K562 (cell line): ENCODE data around the gene UCHL5. TPM values are rescaled to one million over a fixed set of nuclear protein-coding genes. Genes with fewer than 3 reads are reported as not detected.
A peak's percentile ranks its signal among the peaks of the same experiment; 100 is the strongest.

Experiments
- ATAC-seq: fragments of 200-7000 bp; cut with Tn5 transposase; 3 replicates; pipeline ENCODE4 v1.9.1; 2020; ENCODE audit warnings: moderate library complexity
- BruUV-seq: library from RNA; stranded (reverse); fragments of 400-500 nt; replicated peaks from 2 replicates; lab custom pipeline; 2021; lab: Mats Ljungman, UMichigan
- CTCF ChIA-PET: fragments of 300-600 bp; formaldehyde crosslinking; extraction: SDS; loops from one replicate; lab custom pipeline; 2021; ENCODE audit warnings: low intra/inter-chr PET ratio; lab: Yijun Ruan, JAX
- POLR2A ChIA-PET: fragments of 300-600, 350-650 bp; sonication (Branson Sonifier 250); formaldehyde crosslinking; extraction: SDS; loops from one replicate; lab custom pipeline; 2021; ENCODE audit warnings: antibody characterized with exemption, inconsistent platforms; lab: Yijun Ruan, JAX
- DNase-seq, 4 experiments: peaks; one replicate each; pipeline versions ENCODE4 v3.0.0 to v3.0.0-alpha.2; 2011 to 2018; ENCODE audit warnings: low spot score in 3 of 4, mixed read lengths in 3 of 4; ENCODE audit errors: extremely low read depth in 1 of 4
- FAIRE-seq: peaks from 2 replicates; lab custom pipeline; 2011; peaks lifted over from hg19 to GRCh38; lab: Jason Lieb, UNC
- H2AFZ ChIP-seq: 2 replicates; pipeline ENCODE4 v1.6.0; 2011; ENCODE audit warnings: low read depth, low read length, control low read depth, inconsistent platforms
- H3K27ac ChIP-seq: fragments of 200-600 bp; 3 replicates; pipeline ENCODE4 v1.8.0; 2011; ENCODE audit warnings: low read depth, mild to moderate bottlenecking, control low read depth, inconsistent platforms, low read length, moderate library complexity, mixed read lengths; ENCODE audit errors: extremely low read depth
- H3K27me3 ChIP-seq, 2 experiments: fragments of 300-600 bp in 1 of 2; 2 replicates in 1 of 2; 3 replicates in 1 of 2; pipeline versions ENCODE4 v1.6.0 to v1.8.0; 2011; ENCODE audit warnings: inconsistent platforms in 2 of 2, low read length in 2 of 2, mild to moderate bottlenecking in 1 of 2, mixed read lengths in 1 of 2, moderate library complexity in 1 of 2; ENCODE audit not compliant: control insufficient read depth in 2 of 2, insufficient read depth in 2 of 2
- H3K36me3 ChIP-seq: fragments of 300-600 bp; 3 replicates; pipeline ENCODE4 v1.8.0; 2011; ENCODE audit warnings: mild to moderate bottlenecking, low read length, inconsistent platforms; ENCODE audit not compliant: control insufficient read depth, insufficient read depth
- H3K4me1 ChIP-seq, 2 experiments: fragments of 200-600 bp in 1 of 2; replicated peaks in 1 of 2; 2 replicates in 1 of 2; 3 replicates in 1 of 2; pipeline versions ENCODE4 v1.5.1 to v1.8.0; 2011; ENCODE audit warnings: inconsistent platforms in 2 of 2, low read length in 2 of 2, mild to moderate bottlenecking in 1 of 2, mixed read lengths in 1 of 2, moderate library complexity in 1 of 2; ENCODE audit not compliant: control insufficient read depth in 2 of 2, insufficient read depth in 2 of 2
- H3K4me2 ChIP-seq: 2 replicates; pipeline ENCODE4 v1.6.1; 2011; ENCODE audit warnings: low read length, control low read depth, inconsistent platforms, mixed read lengths; ENCODE audit not compliant: insufficient read depth
- H3K4me3 ChIP-seq: fragments of 200-600 bp; sonication (generic), shearing (Covaris generic); 2 replicates; pipeline ENCODE4 v1.5.1; 2016; ENCODE audit warnings: control low read depth, inconsistent platforms
- H3K79me2 ChIP-seq: fragments of 200-600 bp; 3 replicates; pipeline ENCODE4 v1.8.0; 2011; ENCODE audit warnings: low read length, inconsistent platforms; ENCODE audit not compliant: control insufficient read depth, insufficient read depth
- H3K9ac ChIP-seq, 2 experiments: 2 replicates each; pipeline versions ENCODE4 v1.6.0 to v1.6.1; 2011; ENCODE audit warnings: low read depth in 2 of 2, low read length in 2 of 2, control low read depth in 1 of 2, inconsistent platforms in 1 of 2, mild to moderate bottlenecking in 1 of 2, mixed read lengths in 1 of 2; ENCODE audit not compliant: insufficient read depth in 1 of 2
- H3K9me1 ChIP-seq: one replicate; pipeline ENCODE4 v1.6.0; 2011; ENCODE audit warnings: inconsistent platforms, mild to moderate bottlenecking, low read length, moderate library complexity; ENCODE audit not compliant: control insufficient read depth, insufficient read depth
- H3K9me3 ChIP-seq: replicated peaks from 2 replicates; pipeline ENCODE4 v1.5.1; 2011; ENCODE audit warnings: low read depth, low read length, inconsistent platforms; ENCODE audit not compliant: control insufficient read depth, insufficient read depth
- H4K20me1 ChIP-seq: replicated peaks from 2 replicates; pipeline ENCODE4 v1.6.1; 2011; ENCODE audit warnings: low read length, inconsistent platforms, mixed read lengths; ENCODE audit not compliant: control insufficient read depth, insufficient read depth
- CTCF ChIP-seq, 3 experiments: IDR thresholded peaks in 2 of 3; conservative IDR thresholded peaks in 1 of 3; 2 replicates each; pipeline ENCODE4 v1.5.1; 2011 to 2012; ENCODE audit warnings: low read length in 3 of 3, mild to moderate bottlenecking in 3 of 3, control low read depth in 2 of 3, improper control_type of control experiment in 1 of 3, inconsistent platforms in 1 of 3, low read depth in 1 of 3, mixed read lengths in 1 of 3, moderate library complexity in 1 of 3; ENCODE audit not compliant: insufficient read depth in 2 of 3
- ETS2 ChIP-seq: IDR thresholded peaks from 2 replicates; pipeline ENCODE4 v1.6.1; 2016; ENCODE audit warnings: borderline replicate concordance, missing genetic modification characterization, mild to moderate bottlenecking, moderate library complexity, missing compliant biosample characterization; ENCODE audit not compliant: poor library complexity, severe bottlenecking
- NRF1 ChIP-seq, 2 experiments: fragments of 450-650 bp; IDR thresholded peaks in 1 of 2; conservative IDR thresholded peaks in 1 of 2; 2 replicates each; pipeline ENCODE4 v1.6.1; 2014; ENCODE audit warnings: mild to moderate bottlenecking in 2 of 2
- PHF21A ChIP-seq: fragments of 450-650 bp; IDR thresholded peaks from 2 replicates; pipeline ENCODE4 v1.6.1; 2017; ENCODE audit warnings: low read depth, borderline replicate concordance
- PTTG1 ChIP-seq: fragments of 450-650 bp; IDR thresholded peaks from 2 replicates; pipeline ENCODE4 v1.6.1; 2016; ENCODE audit warnings: low read depth, mild to moderate bottlenecking, missing genetic modification characterization, missing compliant biosample characterization
- TCF3 ChIP-seq: sonication (generic); formaldehyde crosslinking; IDR thresholded peaks from 2 replicates; pipeline ENCODE4 v1.4.0; 2020; ENCODE audit warnings: mild to moderate bottlenecking, missing genetic modification reagents
- ZNF512 ChIP-seq: IDR thresholded peaks from 2 replicates; pipeline ENCODE4 v1.6.1; 2016; ENCODE audit warnings: missing genetic modification characterization, missing compliant biosample characterization
- ZNF695 ChIP-seq: fragments of 450-650 bp; formaldehyde crosslinking; IDR thresholded peaks from 2 replicates; pipeline ENCODE4 v1.4.0; 2020; ENCODE audit warnings: mild to moderate bottlenecking, moderate library complexity
- WGBS: fragments of 100-300 bp; shearing (Covaris generic); methylation state at CpG from one replicate; pipeline ENCODE4 v1.1.6; 2016; ENCODE audit warnings: low coverage, mixed read lengths; ENCODE audit not compliant: insufficient coverage; ENCODE audit errors: missing lambda C conversion rate; 5-methylcytosine and 5-hydroxymethylcytosine counted together
- in situ Hi-C: fragments of 300-500 bp; cut with MboI; formaldehyde crosslinking; loops from 4 replicates; pipeline ENCODE4 v1.15.0; 2018; ENCODE audit warnings: inconsistent platforms, mixed read lengths
- intact Hi-C: fragments of 100-400 bp; cut with micrococcal nuclease; formaldehyde crosslinking; loops from 2 replicates; pipeline ENCODE4 v1.14.2; 2022
- polyA plus RNA-seq, 8 experiments: library from polyadenylated mRNA; depleted of rRNA in 4 of 8; stranded (reverse) in 5 of 8; unstranded in 3 of 8; fragments of >200 nt; fragmentation: Nextera tagmentation in 2 of 8; fragmentation: Illumina TruSeq in 1 of 8; extraction: Ambion mirVana in 2 of 8; extraction: Trizol in 1 of 8; gene quantifications; 2 replicates each; pipeline versions ENCODE4 v1.2.1 to v1.2.3, GENCODE V29; 2011 to 2014; ENCODE audit warnings: inconsistent platforms in 1 of 8, missing spikeins in 1 of 8
- total RNA-seq, 7 experiments: library from RNA; depleted of rRNA in 6 of 7; stranded (reverse); fragments of >200 nt in 6 of 7; fragmentation: Illumina TruSeq in 2 of 7; extraction: Trizol in 2 of 7; gene quantifications; 2 replicates each; pipeline versions ENCODE4 v1.2.1 to v1.2.3, GENCODE V29; 2011 to 2021; ENCODE audit warnings: low replicate concordance in 1 of 7

Gene UCHL5
- total and polyA plus RNA-seq, 9 of the 15 experiments (the other 6 are each of a cell fraction or from before 2014, with no cell fraction given): 61.0 to 206 (median 122) TPM

GRCh38 chr1:193060115-193060403 is 899 bp upstream of the UCHL5 start:
- Histone ChIP-seq H3K9me1 (peaks cover 2% of the 10 kb centered on the region), H3K4me1 (peaks cover 9 to 20% of the 10 kb centered on the region in 2 experiments; a peak in 4 of 5 replicates), H3K36me3 (peaks cover 38% of the 10 kb centered on the region), H3K9ac (peak overlapping the region; percentile 96 to 98), H3K9me3 (no peaks in the 10 kb centered on the region), H3K27ac (peak overlapping the region; percentile 94), H2AFZ (peak overlapping the region; percentile 84), H4K20me1 (peaks cover 4% of the 10 kb centered on the region), H3K27me3 (no peaks in the 10 kb centered on the region), H3K4me2 (peak overlapping the region; percentile 100), H3K4me3 (peak overlapping the region; percentile 81), H3K79me2 (peaks cover 98% of the 10 kb centered on the region)
- ChIA-PET POLR2A (interaction anchor here (0.6 to 1.2 kb wide), 5 partner anchors 9 to 249 kb away, joined by 3 to 5 read pairs (median 3); no protein-coding TSS in a partner anchor), CTCF (no interaction called here)
- intact Hi-C loops: no loop called here
- WGBS: 0% methylated on average over 9 of the region's 9 CpGs
- no TSS peak for BruUV-seq
- no peak for ATAC-seq
- no peak for DNase-seq
- in situ Hi-C loops: no loop called here
- TF ChIP-seq ZNF695 (CRISPR knock-in tag): 0 out of 2 replicates have a peak, but pooled peaks have one; percentile 1
- 0 out of 2 replicates have a peak, but pooled peaks have one; percentile 16 for TF ChIP-seq TCF3 (CRISPR knock-in tag)
- TF ChIP-seq ETS2 (tag): no peak
- TF ChIP-seq ZNF512 (tag): peak; percentile 20; the same call in 1 of the 2 replicates
- TF ChIP-seq PTTG1 (tag): no peak
- TF ChIP-seq NRF1 (conservative IDR thresholded peaks at IDR 0.05 in 1 of 2, IDR thresholded peaks at IDR 0.05 in 1 of 2): peak in 1 of 2 experiments; percentile 2; a peak in 3 of 4 replicates
- peak in 1 of 3 experiments; percentile 9; a peak in 1 of 6 replicates for TF ChIP-seq CTCF (IDR thresholded peaks at IDR 0.05 in 2 of 3, conservative IDR thresholded peaks at IDR 0.05 in 1 of 3; ENCODE audit: insufficient read depth in 2 of 3, low read depth in 1 of 3, low read length in 3 of 3)
- TF ChIP-seq PHF21A: 0 out of 2 replicates have a peak, but pooled peaks have one; percentile 54
- FAIRE-seq: no peak
